IMR-90 (cell line): ENCODE results near the gene EBLN2. TPM values are rescaled to one million over a fixed set of nuclear protein-coding genes. Genes with fewer than 3 reads are reported as not detected.

Experiments
- ATAC-seq: fragments of 200-7000 bp; cut with Tn5 transposase; 2 replicates; pipeline ENCODE4 v1.9.1; 2020; ENCODE audit warnings: low read depth, mild to moderate bottlenecking, moderate library complexity
- BruUV-seq: library from RNA; stranded (reverse); fragments of 400-500 nt; replicated peaks from 2 replicates; lab custom pipeline; 2021; lab: Mats Ljungman, UMichigan
- CTCF ChIA-PET: fragments of 300-600 bp; formaldehyde crosslinking; extraction: SDS; loops from one replicate; lab custom pipeline; 2021; ENCODE audit warnings: antibody characterized with exemption; lab: Yijun Ruan, JAX
- POLR2A ChIA-PET: fragments of 300-600 bp; sonication (Branson Sonifier 250); formaldehyde crosslinking; loops from one replicate; lab custom pipeline; 2022; ENCODE audit warnings: antibody characterized with exemption; ENCODE audit not compliant: unreplicated experiment; lab: Charles Lee
- DNase-seq: peaks from one replicate; pipeline ENCODE4 v3.0.0; 2013
- H2AFZ ChIP-seq: replicated peaks from 2 replicates; pipeline ENCODE3; 2013; ENCODE audit warnings: low read length, mild to moderate bottlenecking; ENCODE audit not compliant: poor library complexity
- H2AK5ac ChIP-seq: 2 replicates; pipeline ENCODE4 v1.6.1; 2013; ENCODE audit warnings: low read depth, low read length, inconsistent platforms
- H2AK9ac ChIP-seq: replicated peaks from 2 replicates; pipeline ENCODE3; 2013; ENCODE audit warnings: mild to moderate bottlenecking, low read depth, low read length, moderate library complexity; ENCODE audit not compliant: poor library complexity
- H2BK120ac ChIP-seq: 2 replicates; pipeline ENCODE4 v1.6.1; 2013; ENCODE audit warnings: low read depth, low read length, inconsistent platforms
- H2BK15ac ChIP-seq: 3 replicates; pipeline ENCODE4 v1.6.1; 2013; ENCODE audit warnings: low read depth, low read length, inconsistent platforms
- H2BK20ac ChIP-seq: 2 replicates; pipeline ENCODE4 v1.6.1; 2013; ENCODE audit warnings: low read depth, mild to moderate bottlenecking, inconsistent platforms, low read length, moderate library complexity
- H2BK5ac ChIP-seq: 2 replicates; pipeline ENCODE4 v1.6.1; 2013; ENCODE audit warnings: mild to moderate bottlenecking, low read depth, low read length, inconsistent platforms; ENCODE audit not compliant: poor library complexity, severe bottlenecking
- H3K14ac ChIP-seq: replicated peaks from 2 replicates; pipeline ENCODE4 v1.6.1; 2013; ENCODE audit warnings: low read depth, low read length, inconsistent platforms
- H3K18ac ChIP-seq: 2 replicates; pipeline ENCODE4 v1.6.1; 2013; ENCODE audit warnings: low read depth, low read length, control low read depth
- H3K23ac ChIP-seq: 2 replicates; pipeline ENCODE4 v1.6.1; 2013; ENCODE audit warnings: low read depth, low read length, inconsistent platforms
- H3K27ac ChIP-seq: 2 replicates; pipeline ENCODE4 v1.5.1; 2013; ENCODE audit warnings: mild to moderate bottlenecking, control low read depth, low read length; ENCODE audit not compliant: insufficient read depth
- H3K27me3 ChIP-seq: 2 replicates; pipeline ENCODE4 v1.6.1; 2013; ENCODE audit warnings: low read length; ENCODE audit not compliant: control insufficient read depth, insufficient read depth
- H3K36me3 ChIP-seq: 2 replicates; pipeline ENCODE4 v1.6.1; 2013; ENCODE audit warnings: low read length, mixed read lengths; ENCODE audit not compliant: control insufficient read depth, insufficient read depth
- H3K4ac ChIP-seq: 2 replicates; pipeline ENCODE4 v1.6.1; 2013; ENCODE audit warnings: low read depth, low read length, inconsistent platforms
- H3K4me1 ChIP-seq: 2 replicates; pipeline ENCODE4 v1.6.1; 2013; ENCODE audit warnings: low read length, mixed read lengths; ENCODE audit not compliant: control insufficient read depth, insufficient read depth
- H3K4me2 ChIP-seq: 2 replicates; pipeline ENCODE4 v1.6.1; 2013; ENCODE audit warnings: low read depth, mild to moderate bottlenecking, control low read depth, low read length, moderate library complexity
- H3K4me3 ChIP-seq: 2 replicates; pipeline ENCODE4 v1.5.1; 2013; ENCODE audit warnings: low read depth, mild to moderate bottlenecking, control low read depth, low read length, moderate library complexity; ENCODE audit not compliant: insufficient read depth
- H3K56ac ChIP-seq: 2 replicates; pipeline ENCODE4 v1.6.1; 2013; ENCODE audit warnings: low read length, inconsistent platforms; ENCODE audit not compliant: insufficient read depth; ENCODE audit errors: extremely low read depth
- H3K79me1 ChIP-seq, 2 experiments: 2 replicates each; pipeline ENCODE4 v1.6.1; 2013; ENCODE audit warnings: low read length in 2 of 2, inconsistent platforms in 1 of 2, low read depth in 1 of 2
- H3K9ac ChIP-seq: 2 replicates; pipeline ENCODE4 v1.6.1; 2013; ENCODE audit warnings: low read depth, low read length, control low read depth
- H3K9me1 ChIP-seq: 2 replicates; pipeline ENCODE4 v1.6.1; 2013; ENCODE audit warnings: low read length, inconsistent platforms; ENCODE audit not compliant: insufficient read depth
- H3K9me3 ChIP-seq: 2 replicates; pipeline ENCODE4 v1.6.1; 2013; ENCODE audit warnings: low read length; ENCODE audit not compliant: control insufficient read depth, insufficient read depth
- H4K20me1 ChIP-seq: 2 replicates; pipeline ENCODE4 v1.6.1; 2013; ENCODE audit warnings: low read length, inconsistent platforms; ENCODE audit not compliant: insufficient read depth
- H4K5ac ChIP-seq: 2 replicates; pipeline ENCODE4 v1.6.1; 2013; ENCODE audit warnings: mild to moderate bottlenecking, low read depth, low read length, control low read depth
- H4K8ac ChIP-seq, 2 experiments: 2 replicates each; pipeline ENCODE4 v1.6.1; 2013; ENCODE audit warnings: low read depth in 2 of 2, low read length in 2 of 2, control low read depth in 1 of 2, inconsistent platforms in 1 of 2
- H4K91ac ChIP-seq: 2 replicates; pipeline ENCODE4 v1.6.1; 2013; ENCODE audit warnings: low read depth, low read length, inconsistent platforms; ENCODE audit not compliant: insufficient read depth
- CEBPB ChIP-seq: IDR thresholded peaks from 2 replicates; pipeline ENCODE4 v1.6.1; 2012; ENCODE audit warnings: low read depth, low read length, improper control_type of control experiment
- CHD1 ChIP-seq: IDR thresholded peaks from 2 replicates; pipeline ENCODE4 v1.6.1; 2012; ENCODE audit warnings: low read depth, low read length, improper control_type of control experiment
- FOS ChIP-seq: fragments of 150-350 bp; IDR thresholded peaks from 2 replicates; pipeline ENCODE4 v1.6.1; 2016; ENCODE audit warnings: low read depth, low read length
- MAFK ChIP-seq: IDR thresholded peaks from 2 replicates; pipeline ENCODE4 v1.6.1; 2012; ENCODE audit warnings: low read depth, low read length, improper control_type of control experiment
- MXI1 ChIP-seq: IDR thresholded peaks from 2 replicates; pipeline ENCODE4 v1.6.1; 2012; ENCODE audit warnings: low read depth, mild to moderate bottlenecking, low read length, moderate library complexity, borderline replicate concordance
- NFE2L2 ChIP-seq: fragments of 150-350 bp; IDR thresholded peaks from 2 replicates; pipeline ENCODE4 v1.6.1; 2016; ENCODE audit warnings: low read depth, mild to moderate bottlenecking, low read length
- RAD21 ChIP-seq: IDR thresholded peaks from 2 replicates; pipeline ENCODE4 v1.6.1; 2012; ENCODE audit warnings: low read length, improper control_type of control experiment
- RCOR1 ChIP-seq: IDR thresholded peaks from 2 replicates; pipeline ENCODE4 v1.6.1; 2012; ENCODE audit warnings: mild to moderate bottlenecking, low read length, improper control_type of control experiment; ENCODE audit not compliant: insufficient replicate concordance
- SMC3 ChIP-seq: fragments of 150-350 bp; IDR thresholded peaks from 2 replicates; pipeline ENCODE4 v1.6.1; 2016; ENCODE audit warnings: low read depth, mild to moderate bottlenecking, antibody characterized with exemption, low read length, moderate library complexity
- WGBS, 2 experiments: methylation state at CpG; one replicate each; pipeline versions ENCODE4 v1.1.5 to v1.1.7; 2013; ENCODE audit warnings: missing lambda C conversion rate in 2 of 2; ENCODE audit not compliant: insufficient read length in 1 of 2; ENCODE audit errors: extremely low coverage in 2 of 2; 5-methylcytosine and 5-hydroxymethylcytosine counted together
- dilution Hi-C: fragments of 300-500 bp; cut with HindIII; formaldehyde crosslinking; loops from one replicate; pipeline ENCODE4 v1.14.3; 2018; ENCODE audit warnings: low sequenced_read_pairs; ENCODE audit not compliant: unreplicated experiment
- in situ Hi-C: fragments of 300-500 bp; cut with MboI; formaldehyde crosslinking; loops from 3 replicates; pipeline ENCODE4 v1.14.3; 2019; ENCODE audit warnings: low sequenced_read_pairs, inconsistent platforms, mixed read lengths
- intact Hi-C: fragments of 100-400 bp; cut with micrococcal nuclease; formaldehyde crosslinking; loops from 2 replicates; pipeline ENCODE4 v1.10.0; 2022
- polyA plus RNA-seq, 3 experiments: library from polyadenylated mRNA; depleted of rRNA; stranded (reverse); fragments of >200 nt; gene quantifications; 2 replicates each; pipeline ENCODE4 v1.2.3, GENCODE V29; 2012; ENCODE audit warnings: low replicate concordance in 1 of 3
- total RNA-seq: library from RNA; depleted of rRNA; stranded (reverse); fragments of >200 nt; gene quantifications from 2 replicates; pipeline ENCODE4 v1.2.3, GENCODE V29; 2012
- TF ChIP-seq, protein P1 (sequence below): fragments of 150-350 bp; IDR thresholded peaks from 2 replicates; pipeline ENCODE4 v1.6.1; 2016; ENCODE audit warnings: low read depth, mild to moderate bottlenecking, low read length, moderate library complexity, borderline replicate concordance
- TF ChIP-seq, protein P2 (sequence below): fragments of 150-350 bp; IDR thresholded peaks from 2 replicates; pipeline ENCODE4 v1.6.1; 2017; ENCODE audit warnings: mild to moderate bottlenecking, antibody characterized with exemption, low read length, low read depth

EBLN2 gene
- total and polyA plus RNA-seq, 2 of the 4 experiments (the other 2 are of a cell fraction) = 2.5 to 7.7 TPM

DNA sequence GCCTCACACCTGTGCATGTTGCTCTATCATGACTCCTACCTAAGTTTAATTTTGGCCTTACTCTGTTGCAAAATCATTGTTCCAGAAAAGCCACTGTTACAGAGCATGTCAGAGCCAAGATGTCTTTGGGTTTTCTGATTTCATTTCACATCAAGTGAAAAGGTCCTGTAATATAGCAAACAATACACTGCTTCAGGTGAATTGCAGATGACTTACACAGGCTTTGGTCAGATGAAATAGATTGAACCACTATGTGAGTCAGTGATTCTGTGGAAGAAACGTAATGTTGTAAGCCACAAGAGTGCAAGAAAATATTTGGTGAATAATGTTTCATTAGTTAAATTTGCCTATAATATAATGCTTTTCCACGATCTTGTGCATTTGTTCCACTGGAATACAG is 22.7 kb downstream of the EBLN2 start:
- dilution Hi-C loops = no loop called here
- no peak for ATAC-seq
- POLR2A ChIA-PET = no interaction called here
- Histone ChIP-seq H3K9me1 (no peaks in the 10 kb centered on the region), H2BK120ac (no peak overlapping the region), H4K20me1 (no peaks in the 10 kb centered on the region), H2BK20ac (no peak overlapping the region), H2BK15ac (no peak overlapping the region), H3K36me3 (no peaks in the 10 kb centered on the region), H3K4ac (no peak overlapping the region), H3K56ac (no peak overlapping the region), H2BK5ac (no peak overlapping the region), H3K27ac (no peak overlapping the region), H3K9ac (no peak overlapping the region), H2AK5ac (no peak overlapping the region), H4K91ac (no peak overlapping the region), H3K4me2 (no peak overlapping the region), H2AFZ (no peak overlapping the region), H2AK9ac (no peak overlapping the region), H3K79me1 (no peaks in the 10 kb centered on the region), H3K4me1 (peaks cover 2% of the 10 kb centered on the region; the same call in 1 of the 2 replicates), H3K9me3 (no peaks in the 10 kb centered on the region), H4K5ac (no peak overlapping the region), H3K23ac (no peak overlapping the region), H3K18ac (no peak overlapping the region), H3K27me3 (peaks cover 1% of the 10 kb centered on the region; the same call in 1 of the 2 replicates), H3K14ac (no peak overlapping the region), H4K8ac (no peak overlapping the region), H3K4me3 (no peak overlapping the region)
- WGBS, 2 experiments = no CpG with 5 or more reads among the region's 2 CpGs
- BruUV-seq = no TSS peak
- no peak for TF ChIP-seq CEBPB
- TF ChIP-seq SMC3 = no peak
- TF ChIP-seq NFE2L2 = no peak
- TF ChIP-seq RAD21 = no peak
- TF ChIP-seq, protein P1, sequence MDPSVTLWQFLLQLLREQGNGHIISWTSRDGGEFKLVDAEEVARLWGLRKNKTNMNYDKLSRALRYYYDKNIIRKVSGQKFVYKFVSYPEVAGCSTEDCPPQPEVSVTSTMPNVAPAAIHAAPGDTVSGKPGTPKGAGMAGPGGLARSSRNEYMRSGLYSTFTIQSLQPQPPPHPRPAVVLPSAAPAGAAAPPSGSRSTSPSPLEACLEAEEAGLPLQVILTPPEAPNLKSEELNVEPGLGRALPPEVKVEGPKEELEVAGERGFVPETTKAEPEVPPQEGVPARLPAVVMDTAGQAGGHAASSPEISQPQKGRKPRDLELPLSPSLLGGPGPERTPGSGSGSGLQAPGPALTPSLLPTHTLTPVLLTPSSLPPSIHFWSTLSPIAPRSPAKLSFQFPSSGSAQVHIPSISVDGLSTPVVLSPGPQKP = no peak
- TF ChIP-seq, protein P2, sequence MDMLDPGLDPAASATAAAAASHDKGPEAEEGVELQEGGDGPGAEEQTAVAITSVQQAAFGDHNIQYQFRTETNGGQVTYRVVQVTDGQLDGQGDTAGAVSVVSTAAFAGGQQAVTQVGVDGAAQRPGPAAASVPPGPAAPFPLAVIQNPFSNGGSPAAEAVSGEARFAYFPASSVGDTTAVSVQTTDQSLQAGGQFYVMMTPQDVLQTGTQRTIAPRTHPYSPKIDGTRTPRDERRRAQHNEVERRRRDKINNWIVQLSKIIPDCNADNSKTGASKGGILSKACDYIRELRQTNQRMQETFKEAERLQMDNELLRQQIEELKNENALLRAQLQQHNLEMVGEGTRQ = no peak
- no peak for TF ChIP-seq CHD1
- no peak for TF ChIP-seq MXI1
- no peak for TF ChIP-seq RCOR1
- no peak for TF ChIP-seq FOS
- no peak for TF ChIP-seq MAFK
- DNase-seq = no peak
- CTCF ChIA-PET = no interaction called here
- intact Hi-C loops = loop anchor here (5.0 kb wide), 1 partner anchor 427 kb away; no protein-coding TSS in a partner anchor
- in situ Hi-C loops = loop anchor here (25.0 kb wide), 2 partner anchors 647 to 1197 kb away; partner anchors contain the start of gene RYBP
